ENCODE measurements around the gene RBFA. TPM values are rescaled to one million over a fixed set of nuclear protein-coding genes. Genes with fewer than 3 reads are reported as not detected.
A peak's percentile ranks its signal among the peaks of the same experiment; 100 is the strongest.

RBFA gene
- total and polyA plus RNA-seq, 2 of the 13 experiments (the other 11 are each of a cell fraction or from before 2014, with no cell fraction given) = 29.7 to 42.4 TPM

DNA sequence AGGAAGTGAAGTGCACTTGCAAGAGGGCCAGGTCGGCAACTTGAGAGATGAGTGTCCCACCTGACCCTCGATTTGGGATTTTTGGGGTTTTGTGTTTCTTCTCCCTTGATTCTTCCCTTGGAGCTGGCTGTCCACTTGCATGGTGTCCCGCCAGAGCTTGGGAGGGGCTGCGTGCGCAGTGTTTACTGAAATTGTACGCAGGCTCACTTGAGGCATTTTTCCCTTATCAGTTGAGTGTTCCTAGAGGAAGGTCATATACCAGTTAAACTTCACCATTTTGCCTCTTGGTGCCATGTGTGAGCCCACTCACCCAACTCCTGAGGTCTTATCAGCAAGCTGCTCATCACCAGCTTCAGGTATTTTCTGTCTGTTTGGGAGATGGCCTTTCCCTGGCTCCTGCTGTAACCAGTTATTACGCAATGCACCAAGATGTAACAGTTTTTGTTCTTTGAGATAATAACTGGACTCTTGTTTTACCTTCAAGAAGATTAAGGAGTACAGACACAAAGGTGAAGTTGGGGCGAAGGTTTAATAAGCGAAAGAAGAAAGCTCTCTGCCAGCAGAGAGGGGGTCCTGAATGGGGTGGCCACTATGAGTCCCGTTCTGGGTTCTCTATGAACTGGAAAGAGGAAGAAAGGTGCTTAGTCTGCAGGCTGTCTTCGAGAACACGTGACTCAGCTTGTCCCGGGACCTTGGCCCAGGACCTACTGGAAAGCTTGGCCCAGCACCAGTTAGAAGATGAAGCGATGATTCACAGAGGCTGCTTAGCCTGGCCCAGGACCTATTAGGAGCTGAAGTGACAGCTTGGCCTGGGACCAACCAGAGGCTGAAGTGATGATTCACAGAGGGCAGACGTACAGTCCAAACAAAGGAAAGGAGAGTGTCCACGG, 24.3 kb upstream of the RBFA start:
- H3K36me3 ChIP-seq (replicated peaks in 1 of 2; ENCODE audit: control insufficient read depth in 1 of 2, insufficient read depth in 2 of 2, low read length in 2 of 2) = no peaks in the 10 kb centered on the region
- TF ChIP-seq USF2 (IDR thresholded peaks at IDR 0.05; ENCODE audit: low read depth, low read length) = peak; percentile 2; the same call in 1 of the 2 replicates
- no peak for TF ChIP-seq USF2 (CRISPR knock-in tag; IDR thresholded peaks at IDR 0.05; ENCODE audit: borderline replicate concordance)
- TF ChIP-seq CEBPG (CRISPR knock-in tag; IDR thresholded peaks at IDR 0.05) = peak; percentile 65
- peak; percentile 69 for TF ChIP-seq CEBPB (IDR thresholded peaks at IDR 0.05; ENCODE audit: borderline replicate concordance, low read depth, low read length)
- TF ChIP-seq FOSL2 (CRISPR knock-in tag; IDR thresholded peaks at IDR 0.05) = peak; percentile 40
- TF ChIP-seq ZNF572 (CRISPR knock-in tag; IDR thresholded peaks at IDR 0.05) = no peak
- no peak for DNase-seq (ENCODE audit: low spot score)
- in situ Hi-C loops (cut with HindIII; ENCODE audit: extremely low pct_ligation_motif_present, low pct_unique_long_range_greater_than_20kb) = no loop called here
- peaks cover 17% of the 10 kb centered on the region for H3K4me1 ChIP-seq (ENCODE audit: insufficient read depth, low read length)
- no peaks in the 10 kb centered on the region for H4K20me1 ChIP-seq (ENCODE audit: insufficient read depth, low read length)
- no TSS peak for BruUV-seq (replicated peaks)
- WGBS (ENCODE audit: low lambda C conversion rate) = 68% methylated on average over 16 of the region's 16 CpGs
- no peaks in the 10 kb centered on the region; a peak in 1 of 5 replicates for H3K27me3 ChIP-seq (ENCODE audit: control insufficient read depth in 1 of 2, insufficient read depth in 2 of 2, low read length in 2 of 2)
- no peak overlapping the region for H3K27ac ChIP-seq (ENCODE audit: extremely low read length, insufficient read depth, low read length)
- no peak overlapping the region for H3K9ac ChIP-seq (ENCODE audit: insufficient read depth, low read depth, low read length)
- H3K79me2 ChIP-seq (ENCODE audit: insufficient read depth, low read length) = no peaks in the 10 kb centered on the region
- ChIA-PET CTCF (ENCODE audit: low intra/inter-chr PET ratio, low total read pairs) (no interaction called here), POLR2A (interaction anchor here (0.9 kb wide), 1 partner anchor 24 kb away, joined by 4 read pairs; no protein-coding TSS in a partner anchor)
- H2AFZ ChIP-seq (ENCODE audit: low read length) = no peak overlapping the region
- intact Hi-C loops (cut with micrococcal nuclease; ENCODE audit: unreplicated experiment) = no loop called here
- H3K4me2 ChIP-seq (ENCODE audit: low read depth, low read length) = no peak overlapping the region
- no peak overlapping the region for H3K4me3 ChIP-seq (replicated peaks in 1 of 3; ENCODE audit: insufficient read depth in 1 of 3, low read depth in 2 of 3, low read length in 3 of 3)
- peak; percentile 51; the same call in 2 of the 3 replicates for ATAC-seq
- no peaks in the 10 kb centered on the region for H3K9me3 ChIP-seq (ENCODE audit: low read length)
- no peak for FAIRE-seq

Measured in HepG2 (cell line).